ENCODE results near the gene INHBC.

The INHBC gene

GRCh38 chr12:57465747-57466505, 31.3 kb downstream of the INHBC start:
- TF ChIP-seq CTCF (IDR thresholded peaks at IDR 0.05), result no peak
- H3K4me1 Mint-ChIP-seq, result peaks cover 21% of the 10 kb centered on the region
- DNase-seq, result no peak
- peaks cover 65% of the 10 kb centered on the region for H3K27me3 Mint-ChIP-seq (ENCODE audit: low read depth, poor library complexity)
- H3K4me3 Mint-ChIP-seq, result no peak overlapping the region
- H3K36me3 Mint-ChIP-seq (ENCODE audit: low read depth), result no peaks in the 10 kb centered on the region
- H3K27ac Mint-ChIP-seq, result no peak overlapping the region
- no peaks in the 10 kb centered on the region for H3K9me3 Mint-ChIP-seq

- Mint-ChIP-seq H3K4me3 (no peak overlapping the region), H3K36me3 (ENCODE audit: low read depth) (no peaks in the 10 kb centered on the region), H3K4me1 (peaks cover 8% of the 10 kb centered on the region), H3K27me3 (ENCODE audit: low read depth, poor library complexity) (peaks cover 71% of the 10 kb centered on the region), H3K9me3 (no peaks in the 10 kb centered on the region), H3K27ac (no peak overlapping the region)
- no peak for DNase-seq
- TF ChIP-seq CTCF (IDR thresholded peaks at IDR 0.05), result no peak
These were observed 32.8 kb downstream of the INHBC start for GRCh38 chr12:57467212-57467874.

DNA sequence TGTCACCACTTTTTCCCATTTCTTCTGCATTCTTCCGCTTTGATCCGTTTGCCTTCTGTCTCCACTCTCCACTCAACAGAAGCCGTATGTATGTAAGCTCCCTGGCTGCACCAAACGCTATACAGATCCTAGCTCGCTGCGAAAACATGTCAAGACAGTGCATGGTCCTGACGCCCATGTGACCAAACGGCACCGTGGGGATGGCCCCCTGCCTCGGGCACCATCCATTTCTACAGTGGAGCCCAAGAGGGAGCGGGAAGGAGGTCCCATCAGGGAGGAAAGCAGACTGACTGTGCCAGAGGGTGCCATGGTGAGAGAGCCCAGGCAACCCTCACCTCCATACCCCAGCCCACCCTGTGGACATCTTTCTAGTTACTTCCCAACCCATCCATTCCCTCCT, 33.3 kb downstream of the INHBC start:
- H3K9me3 Mint-ChIP-seq, result no peaks in the 10 kb centered on the region
- no peaks in the 10 kb centered on the region for H3K36me3 Mint-ChIP-seq (ENCODE audit: low read depth)
- H3K27ac Mint-ChIP-seq, result no peak overlapping the region
- peaks cover 71% of the 10 kb centered on the region for H3K27me3 Mint-ChIP-seq (ENCODE audit: low read depth, poor library complexity)
- peaks cover 2% of the 10 kb centered on the region for H3K4me1 Mint-ChIP-seq
- no peak for TF ChIP-seq CTCF (IDR thresholded peaks at IDR 0.05)
- no peak for DNase-seq
- H3K4me3 Mint-ChIP-seq, result no peak overlapping the region

GRCh38 chr12:57469296-57470164, 34.9 kb downstream of the INHBC start:
- Mint-ChIP-seq H3K27ac (no peak overlapping the region), H3K9me3 (no peaks in the 10 kb centered on the region), H3K36me3 (ENCODE audit: low read depth) (no peaks in the 10 kb centered on the region), H3K4me3 (no peak overlapping the region), H3K4me1 (peaks cover under 1% of the 10 kb centered on the region), H3K27me3 (ENCODE audit: low read depth, poor library complexity) (peaks cover 72% of the 10 kb centered on the region)
- DNase-seq, result no peak
- no peak for TF ChIP-seq CTCF (IDR thresholded peaks at IDR 0.05)

DNA sequence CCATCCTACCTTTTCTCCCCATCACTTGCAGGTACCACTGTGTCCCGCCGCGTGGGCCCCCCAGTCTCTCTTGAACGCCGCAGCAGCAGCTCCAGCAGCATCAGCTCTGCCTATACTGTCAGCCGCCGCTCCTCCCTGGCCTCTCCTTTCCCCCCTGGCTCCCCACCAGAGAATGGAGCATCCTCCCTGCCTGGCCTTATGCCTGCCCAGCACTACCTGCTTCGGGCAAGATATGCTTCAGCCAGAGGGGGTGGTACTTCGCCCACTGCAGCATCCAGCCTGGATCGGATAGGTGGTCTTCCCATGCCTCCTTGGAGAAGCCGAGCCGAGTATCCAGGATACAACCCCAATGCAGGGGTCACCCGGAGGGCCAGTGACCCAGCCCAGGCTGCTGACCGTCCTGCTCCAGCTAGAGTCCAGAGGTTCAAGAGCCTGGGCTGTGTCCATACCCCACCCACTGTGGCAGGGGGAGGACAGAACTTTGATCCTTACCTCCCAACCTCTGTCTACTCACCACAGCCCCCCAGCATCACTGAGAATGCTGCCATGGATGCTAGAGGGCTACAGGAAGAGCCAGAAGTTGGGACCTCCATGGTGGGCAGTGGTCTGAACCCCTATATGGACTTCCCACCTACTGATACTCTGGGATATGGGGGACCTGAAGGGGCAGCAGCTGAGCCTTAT, 35.8 kb downstream of the INHBC start:
- Mint-ChIP-seq H3K36me3 (ENCODE audit: low read depth) (no peaks in the 10 kb centered on the region), H3K27ac (no peak overlapping the region), H3K27me3 (ENCODE audit: low read depth, poor library complexity) (peaks cover 74% of the 10 kb centered on the region), H3K4me1 (peaks cover 6% of the 10 kb centered on the region), H3K9me3 (no peaks in the 10 kb centered on the region), H3K4me3 (no peak overlapping the region)
- no peak for DNase-seq
- TF ChIP-seq CTCF (IDR thresholded peaks at IDR 0.05), result no peak

Data from nephron progenitor cell (in vitro differentiated cells).